Coronary artery (tissue), 2 donors: ENCODE measurements around the gene TANC2.

Experiments
- DNase-seq: peaks from one replicate; pipeline ENCODE4 v3.0.0-alpha.2; 2017; ENCODE audit warnings: low spot score
- H3K27ac ChIP-seq, 2 donors: fragments of 200-600 bp; sonication (generic); one replicate each; pipeline ENCODE4 v1.5.1; 2016 to 2019
- H3K4me3 ChIP-seq: fragments of 200-600 bp; sonication (generic); 2 replicates; pipeline ENCODE4 v1.5.1; 2016; ENCODE audit warnings: mild to moderate bottlenecking, moderate library complexity
- TF ChIP-seq, protein P1 (sequence below): fragments of 200-600 bp; sonication (generic); IDR thresholded peaks from one replicate; pipeline ENCODE4 v1.5.1; 2019; ENCODE audit warnings: antibody characterized with exemption

TANC2 gene

GRCh38 chr17:62965686-62966425 lies at the start of gene TANC2:
Gene TANC2, plus strand, starts transcription at chr17:62966235. Its CDS starts 43,325 bp downstream, at chr17:63009560.
- peak; percentile 84 for DNase-seq
- TF ChIP-seq, protein P1, sequence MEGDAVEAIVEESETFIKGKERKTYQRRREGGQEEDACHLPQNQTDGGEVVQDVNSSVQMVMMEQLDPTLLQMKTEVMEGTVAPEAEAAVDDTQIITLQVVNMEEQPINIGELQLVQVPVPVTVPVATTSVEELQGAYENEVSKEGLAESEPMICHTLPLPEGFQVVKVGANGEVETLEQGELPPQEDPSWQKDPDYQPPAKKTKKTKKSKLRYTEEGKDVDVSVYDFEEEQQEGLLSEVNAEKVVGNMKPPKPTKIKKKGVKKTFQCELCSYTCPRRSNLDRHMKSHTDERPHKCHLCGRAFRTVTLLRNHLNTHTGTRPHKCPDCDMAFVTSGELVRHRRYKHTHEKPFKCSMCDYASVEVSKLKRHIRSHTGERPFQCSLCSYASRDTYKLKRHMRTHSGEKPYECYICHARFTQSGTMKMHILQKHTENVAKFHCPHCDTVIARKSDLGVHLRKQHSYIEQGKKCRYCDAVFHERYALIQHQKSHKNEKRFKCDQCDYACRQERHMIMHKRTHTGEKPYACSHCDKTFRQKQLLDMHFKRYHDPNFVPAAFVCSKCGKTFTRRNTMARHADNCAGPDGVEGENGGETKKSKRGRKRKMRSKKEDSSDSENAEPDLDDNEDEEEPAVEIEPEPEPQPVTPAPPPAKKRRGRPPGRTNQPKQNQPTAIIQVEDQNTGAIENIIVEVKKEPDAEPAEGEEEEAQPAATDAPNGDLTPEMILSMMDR = no peak
- H3K4me3 ChIP-seq = peak within 1 kb of the TSS; percentile 99
- peak within 1 kb of the TSS; percentile 74 to 90 for H3K27ac ChIP-seq

DNA sequence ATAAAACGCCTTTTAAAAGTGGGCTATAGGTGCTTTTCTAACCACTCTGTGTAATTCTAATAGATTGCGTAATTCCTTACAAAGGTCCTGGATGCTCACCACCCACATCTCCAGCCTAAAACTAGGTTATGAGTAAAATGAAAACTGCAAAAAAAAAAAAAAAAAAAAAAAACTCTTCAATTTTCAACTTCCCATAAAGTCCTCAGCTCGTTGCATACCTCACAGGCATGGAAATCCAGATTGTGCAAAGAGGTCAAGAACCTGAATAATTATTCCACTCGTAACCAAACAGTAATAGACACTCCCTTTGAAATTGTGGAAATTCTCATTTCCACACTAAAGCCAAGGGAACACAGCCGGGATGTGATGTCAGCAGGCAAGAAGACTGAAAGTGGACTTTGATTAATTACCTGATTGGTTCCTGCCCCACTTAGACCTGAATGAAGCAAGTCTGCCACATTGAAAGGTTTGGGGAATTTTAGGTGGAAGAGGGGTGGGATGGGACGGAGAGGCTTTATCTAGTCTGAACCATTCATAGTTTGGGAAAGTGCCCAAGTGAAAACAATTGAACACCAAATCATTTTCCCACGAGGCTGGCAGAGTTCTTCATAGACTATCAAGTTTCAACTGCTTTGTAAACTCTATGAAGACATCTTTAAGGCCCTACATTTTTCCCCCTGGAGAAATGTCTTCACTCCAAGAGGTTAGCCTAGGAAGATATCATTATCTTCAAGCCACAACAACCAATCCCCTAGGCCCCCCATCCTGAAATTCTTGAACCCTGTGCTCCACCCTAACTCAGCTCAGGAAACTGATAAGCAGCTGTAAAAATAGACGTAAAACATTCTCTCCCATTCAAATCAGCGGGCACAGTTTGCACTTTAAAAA lies 49.1 kb upstream of the TANC2 start:
- TF ChIP-seq, protein P1 = no peak
- Histone ChIP-seq H3K27ac (no peak overlapping the region), H3K4me3 (no peak overlapping the region)
- no peak for DNase-seq

DNA sequence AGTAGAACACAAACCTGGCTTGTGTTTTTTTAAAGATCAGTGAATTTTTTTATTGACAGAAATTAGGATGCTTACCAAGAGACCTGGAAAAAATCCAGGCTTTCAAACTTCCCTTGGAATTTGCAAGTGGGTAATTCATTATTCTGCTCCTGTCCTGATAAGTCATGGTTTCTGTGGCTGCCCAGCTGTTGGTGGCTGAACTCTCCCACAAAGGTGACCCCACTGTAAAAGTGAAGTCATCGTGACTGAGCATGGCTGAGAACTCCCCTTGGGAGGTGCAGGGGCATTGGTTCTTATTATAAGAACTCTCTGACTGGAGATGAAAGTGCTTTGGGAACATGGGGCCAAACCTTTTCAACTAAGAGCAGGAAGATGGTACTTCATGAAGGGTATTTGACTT lies 46.6 kb upstream of the TANC2 start:
- TF ChIP-seq, protein P1 = no peak
- Histone ChIP-seq H3K4me3 (no peak overlapping the region), H3K27ac (no peak overlapping the region)
- DNase-seq = no peak

GRCh38 chr17:62920300-62920699 lies 45.7 kb upstream of the TANC2 start:
- DNase-seq = no peak
- H3K4me3 ChIP-seq = no peak overlapping the region
- TF ChIP-seq, protein P1 = no peak
- H3K27ac ChIP-seq = no peak overlapping the region

GRCh38 chr17:62921817-62922216 lies 44.2 kb upstream of the TANC2 start:
- H3K27ac ChIP-seq = no peak overlapping the region
- no peak for DNase-seq
- H3K4me3 ChIP-seq = no peak overlapping the region
- TF ChIP-seq, protein P1 = no peak

- no peak overlapping the region for H3K27ac ChIP-seq
- no peak for DNase-seq
- TF ChIP-seq, protein P1 = no peak
- no peak overlapping the region for H3K4me3 ChIP-seq
Measured at GRCh38 chr17:62923258-62924150, 42.5 kb upstream of the TANC2 start.
